ENCODE data around the gene MPG. TPM values are rescaled to one million over a fixed set of nuclear protein-coding genes. Genes with fewer than 3 reads are reported as not detected.

Gene MPG
- total RNA-seq, 1 donor from 2014 or later, result 56.5 TPM

DNA sequence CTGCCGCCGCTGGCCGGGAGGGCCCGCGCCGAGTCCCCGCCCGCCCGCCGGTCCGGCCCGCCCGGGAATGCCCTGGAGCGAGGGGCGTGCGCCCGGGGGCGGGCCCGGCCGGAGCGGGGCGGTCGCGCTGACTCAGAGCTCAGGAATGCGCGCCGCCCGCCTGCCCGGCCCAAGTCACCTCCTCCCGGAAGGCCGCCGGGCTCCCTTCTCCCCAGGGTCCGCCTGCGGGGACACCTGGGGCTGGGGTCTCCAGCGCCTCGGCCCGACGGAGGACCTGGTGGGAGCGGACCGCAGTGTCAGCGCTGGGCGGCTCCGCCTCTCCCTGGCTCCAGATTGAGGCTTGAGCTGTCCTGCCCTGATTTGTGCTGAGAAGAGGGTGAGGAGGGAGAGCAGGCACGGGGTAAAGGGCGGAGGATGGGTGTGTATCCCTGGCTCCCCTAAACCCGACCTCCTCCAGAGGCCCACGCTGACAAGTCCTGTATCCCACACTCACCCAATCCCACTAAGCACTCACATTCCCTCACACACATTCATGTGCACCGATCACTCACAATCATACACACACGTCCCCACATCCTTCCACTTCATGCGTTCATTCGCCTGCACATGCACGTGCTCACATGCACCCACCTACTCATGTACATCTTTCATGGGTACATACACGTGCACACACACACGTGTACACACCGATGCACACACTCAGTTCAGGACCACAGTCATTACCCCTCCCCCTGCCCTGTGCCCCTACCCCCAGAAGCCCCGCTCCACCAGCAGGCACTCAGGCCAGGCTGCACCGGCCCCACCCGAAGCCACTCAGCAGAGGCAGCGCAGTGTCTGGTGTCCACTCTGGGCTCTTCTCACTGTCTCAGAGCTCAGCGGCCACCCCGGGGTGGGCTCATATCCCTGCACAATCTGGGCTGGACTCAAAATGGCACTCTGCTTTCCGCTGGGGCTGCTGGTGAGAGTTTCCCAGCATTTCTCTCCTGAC lies 5.2 kb upstream of the MPG start, which contains the start of gene RHBDF1:
Gene RHBDF1 (minus strand): TSS at position 71 of the 988 bp plus-strand sequence. CDS start 7,616 bp downstream, outside the sequence.
- Mint-ChIP-seq H3K4me3 (ENCODE audit: unreplicated experiment) (peak within 1 kb of the TSS; percentile 91), H3K27me3 (ENCODE audit: low read depth, unreplicated experiment) (no peaks in the 10 kb centered on the region), H3K9me3 (ENCODE audit: unreplicated experiment) (no peaks in the 10 kb centered on the region), H3K27ac (ENCODE audit: unreplicated experiment) (peak within 1 kb of the TSS; percentile 72), H3K36me3 (ENCODE audit: low read depth, unreplicated experiment) (no peaks in the 10 kb centered on the region), H3K4me1 (ENCODE audit: low read depth, unreplicated experiment) (peaks cover 39% of the 10 kb centered on the region)
- H4K20me1 ChIP-seq (ENCODE audit: insufficient read depth, low read length), result peaks cover 40% of the 10 kb centered on the region
- peak within 1 kb of the TSS; percentile 54 for H3K27ac ChIP-seq (ENCODE audit: low read depth, low read length)
- H3K36me3 ChIP-seq (ENCODE audit: insufficient read depth, low read length), result no peaks in the 10 kb centered on the region
- H3K79me2 ChIP-seq (ENCODE audit: insufficient read depth, low read length), result peaks cover 44% of the 10 kb centered on the region
- peaks cover 60% of the 10 kb centered on the region for H3K4me1 ChIP-seq (ENCODE audit: insufficient read depth, low read length)
- H2AFZ ChIP-seq (ENCODE audit: low read depth, low read length), result peak within 1 kb of the TSS; percentile 64
- H3K9me3 ChIP-seq (ENCODE audit: insufficient read depth, low read depth, low read length), result no peaks in the 10 kb centered on the region
- TF ChIP-seq EZH2 (IDR thresholded peaks at IDR 0.05; ENCODE audit: insufficient read depth, low read length), result no peak
- H3K27me3 ChIP-seq (ENCODE audit: insufficient read depth, low read length), result no peaks in the 10 kb centered on the region
- DNase-seq (ENCODE audit: low read depth), result no peak
- peak within 1 kb of the TSS; percentile 96 for H3K4me2 ChIP-seq (ENCODE audit: low read length)
- peak within 1 kb of the TSS; percentile 81 for H3K4me3 ChIP-seq (ENCODE audit: insufficient read depth, low read depth, low read length)
- H3K9ac ChIP-seq (ENCODE audit: low read length), result peak within 1 kb of the TSS; percentile 84
- FAIRE-seq, result no peak

GRCh38 chr16:74051-74746 lies 3.8 kb upstream of the MPG start:
- H2AFZ ChIP-seq (ENCODE audit: low read depth, low read length), result no peak overlapping the region
- H3K27ac ChIP-seq (ENCODE audit: low read depth, low read length), result no peak overlapping the region

More at GRCh38 chr16:74051-74746, 3.8 kb upstream of the MPG start:
- Histone ChIP-seq H3K36me3 (ENCODE audit: insufficient read depth, low read length) (no peaks in the 10 kb centered on the region), H3K4me1 (ENCODE audit: insufficient read depth, low read length) (peaks cover 58% of the 10 kb centered on the region), H3K4me3 (ENCODE audit: insufficient read depth, low read depth, low read length) (no peak overlapping the region), H3K9ac (ENCODE audit: low read length) (no peak overlapping the region), H3K9me3 (ENCODE audit: insufficient read depth, low read depth, low read length) (no peaks in the 10 kb centered on the region), H3K27me3 (ENCODE audit: insufficient read depth, low read length) (no peaks in the 10 kb centered on the region), H3K79me2 (ENCODE audit: insufficient read depth, low read length) (peaks cover 41% of the 10 kb centered on the region), H4K20me1 (ENCODE audit: insufficient read depth, low read length) (peaks cover 32% of the 10 kb centered on the region), H3K4me2 (ENCODE audit: low read length) (no peak overlapping the region)
- peak overlapping the region; percentile 68 for H3K4me3 Mint-ChIP-seq (ENCODE audit: unreplicated experiment)
- H3K27me3 Mint-ChIP-seq (ENCODE audit: low read depth, unreplicated experiment), result no peaks in the 10 kb centered on the region
- no peak for FAIRE-seq
- peak overlapping the region; percentile 86 for H3K27ac Mint-ChIP-seq (ENCODE audit: unreplicated experiment)
- TF ChIP-seq CTCF (IDR thresholded peaks at IDR 0.05; ENCODE audit: insufficient read depth, low read depth, low read length), result no peak
- no peak for TF ChIP-seq EZH2 (IDR thresholded peaks at IDR 0.05; ENCODE audit: insufficient read depth, low read length)
- no peaks in the 10 kb centered on the region for H3K9me3 Mint-ChIP-seq (ENCODE audit: unreplicated experiment)
- no peaks in the 10 kb centered on the region for H3K36me3 Mint-ChIP-seq (ENCODE audit: low read depth, unreplicated experiment)
- no peak for DNase-seq (ENCODE audit: low read depth)
- H3K4me1 Mint-ChIP-seq (ENCODE audit: low read depth, unreplicated experiment), result peaks cover 38% of the 10 kb centered on the region
